WTC11 (cell line): ENCODE results near the gene MRPL28. TPM values are rescaled to one million over a fixed set of nuclear protein-coding genes. Genes with fewer than 3 reads are reported as not detected.

Experiments
- AFF4 ChIP-seq: sonication (generic); formaldehyde crosslinking; IDR thresholded peaks from 2 replicates; pipeline ENCODE4 v1.8.1; 2023; ENCODE audit warnings: mild to moderate bottlenecking, missing genetic modification reagents, borderline replicate concordance
- CDX4 ChIP-seq: fragments of 250-450 bp; sonication (Bioruptor Pico); IDR thresholded peaks from 2 replicates; pipeline ENCODE4 v1.9.0; 2021; ENCODE audit warnings: moderate library complexity, mild to moderate bottlenecking, inconsistent platforms, borderline replicate concordance
- E2F4 ChIP-seq: sonication (generic); formaldehyde crosslinking; IDR thresholded peaks from 2 replicates; pipeline ENCODE4 v1.8.1; 2022; ENCODE audit warnings: low read depth, mild to moderate bottlenecking, moderate library complexity, missing genetic modification reagents, borderline replicate concordance
- ELF4 ChIP-seq: sonication (generic); formaldehyde crosslinking; IDR thresholded peaks from 2 replicates; pipeline ENCODE4 v1.8.1; 2022; ENCODE audit warnings: low read depth, mild to moderate bottlenecking, moderate library complexity, missing genetic modification reagents
- FOXJ3 ChIP-seq: sonication (generic); formaldehyde crosslinking; IDR thresholded peaks from 2 replicates; pipeline ENCODE4 v1.9.0; 2021; ENCODE audit warnings: missing genetic modification reagents, mild to moderate bottlenecking, borderline replicate concordance
- FOXK1 ChIP-seq: sonication (generic); formaldehyde crosslinking; IDR thresholded peaks from 2 replicates; pipeline ENCODE4 v1.8.0; 2022; ENCODE audit warnings: mild to moderate bottlenecking, moderate library complexity, missing genetic modification reagents
- GTF2I ChIP-seq: fragments of 250-450 bp; sonication (Bioruptor Pico); conservative IDR thresholded peaks from 2 replicates; pipeline ENCODE4 v1.4.0; 2021; ENCODE audit warnings: mild to moderate bottlenecking
- JAZF1 ChIP-seq: fragments of 250-450 bp; sonication (Bioruptor Pico); IDR thresholded peaks from 2 replicates; pipeline ENCODE4 v1.9.0; 2021; ENCODE audit warnings: moderate library complexity, mild to moderate bottlenecking, inconsistent platforms
- NFATC4 ChIP-seq: fragments of 250-450 bp; sonication (Bioruptor Pico); IDR thresholded peaks from 2 replicates; pipeline ENCODE4 v1.9.0; 2021; ENCODE audit warnings: mild to moderate bottlenecking
- RELA ChIP-seq: sonication (generic); formaldehyde crosslinking; IDR thresholded peaks from 2 replicates; pipeline ENCODE4 v1.8.1; 2022; ENCODE audit warnings: missing genetic modification reagents, mild to moderate bottlenecking, borderline replicate concordance
- RORB ChIP-seq: fragments of 250-450 bp; sonication (Bioruptor Pico); IDR thresholded peaks from 2 replicates; pipeline ENCODE4 v1.9.0; 2021; ENCODE audit warnings: mild to moderate bottlenecking
- TP53 ChIP-seq: sonication (generic); formaldehyde crosslinking; IDR thresholded peaks from 2 replicates; pipeline ENCODE4 v1.8.1; 2023; ENCODE audit warnings: mild to moderate bottlenecking, missing genetic modification reagents
- ZNF232 ChIP-seq: sonication (generic); formaldehyde crosslinking; IDR thresholded peaks from 2 replicates; pipeline ENCODE4 v1.8.0; 2022; ENCODE audit warnings: mild to moderate bottlenecking, missing genetic modification reagents
- ZNF263 ChIP-seq: sonication (generic); formaldehyde crosslinking; IDR thresholded peaks from 2 replicates; pipeline ENCODE4 v1.8.1; 2022; ENCODE audit warnings: low read depth, mild to moderate bottlenecking, moderate library complexity, missing genetic modification reagents
- ZNF281 ChIP-seq: sonication (generic); formaldehyde crosslinking; IDR thresholded peaks from 2 replicates; pipeline ENCODE4 v1.8.0; 2023; ENCODE audit warnings: mild to moderate bottlenecking, missing genetic modification reagents
- ZNF423 ChIP-seq: fragments of 250-450 bp; sonication (Bioruptor Pico); IDR thresholded peaks from 2 replicates; pipeline ENCODE4 v2.1.2; 2022; ENCODE audit warnings: mild to moderate bottlenecking, moderate library complexity
- total RNA-seq: library from RNA; stranded (reverse); gene quantifications from 3 replicates; pipeline ENCODE4 v1.2.3, GENCODE V29; 2021
- TF ChIP-seq, protein P1 (sequence below): fragments of 250-450 bp; sonication (Bioruptor Pico); IDR thresholded peaks from 2 replicates; pipeline ENCODE4 v1.9.0; 2021; ENCODE audit warnings: mild to moderate bottlenecking, borderline replicate concordance
- TF ChIP-seq, protein P2 (sequence below): sonication (generic); formaldehyde crosslinking; IDR thresholded peaks from 2 replicates; pipeline ENCODE4 v1.8.0; 2023; ENCODE audit warnings: missing genetic modification reagents, mild to moderate bottlenecking, borderline replicate concordance
- TF ChIP-seq, protein P3 (sequence below): sonication (generic); formaldehyde crosslinking; IDR thresholded peaks from 2 replicates; pipeline ENCODE4 v1.8.1; 2023; ENCODE audit warnings: mild to moderate bottlenecking, missing genetic modification reagents

MRPL28 gene
- total RNA-seq, 1 experiment from 2014 or later: 119 TPM

DNA sequence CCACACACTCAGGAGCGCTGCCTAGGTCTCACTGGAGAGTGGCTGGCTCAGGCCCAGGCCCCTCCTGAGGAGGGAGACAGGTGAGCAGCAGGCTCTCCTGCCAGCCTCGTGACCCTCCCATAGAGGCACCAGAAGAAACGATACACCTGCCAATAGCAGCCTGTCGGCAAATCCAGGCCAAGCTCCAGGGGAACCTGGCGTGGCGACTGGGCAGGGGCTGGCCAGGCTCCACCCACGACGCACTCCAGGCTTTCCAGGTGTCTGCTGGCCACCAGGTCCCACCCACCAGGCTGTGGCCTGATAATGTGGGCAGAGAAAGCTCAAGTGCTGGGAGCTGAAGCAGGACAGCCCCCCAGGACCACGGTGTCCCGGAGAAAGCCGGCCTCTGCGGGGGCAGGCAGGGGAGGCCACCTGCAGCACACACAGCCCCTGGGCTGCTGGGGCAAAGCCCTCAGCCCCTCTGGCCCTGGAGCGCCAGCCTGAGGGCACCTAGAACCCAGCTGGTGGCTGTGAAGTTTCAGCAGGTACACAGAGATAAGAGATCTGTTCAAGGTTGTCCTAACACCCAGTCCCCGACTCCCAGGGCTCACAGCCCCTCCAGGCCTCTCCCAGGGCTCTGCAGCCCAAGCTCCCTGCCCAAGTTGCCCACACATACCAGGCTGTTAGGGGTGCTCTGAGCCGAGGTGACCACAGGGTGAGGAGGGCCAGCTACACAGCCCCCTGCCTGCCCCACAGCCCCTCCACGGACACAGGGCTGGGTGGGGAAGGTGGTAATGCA is 9.0 kb upstream of the MRPL28 start (continued):
- TF ChIP-seq ZNF281 (CRISPR knock-in tag): no peak
- no peak for TF ChIP-seq RELA (CRISPR knock-in tag)
- TF ChIP-seq, protein P1, sequence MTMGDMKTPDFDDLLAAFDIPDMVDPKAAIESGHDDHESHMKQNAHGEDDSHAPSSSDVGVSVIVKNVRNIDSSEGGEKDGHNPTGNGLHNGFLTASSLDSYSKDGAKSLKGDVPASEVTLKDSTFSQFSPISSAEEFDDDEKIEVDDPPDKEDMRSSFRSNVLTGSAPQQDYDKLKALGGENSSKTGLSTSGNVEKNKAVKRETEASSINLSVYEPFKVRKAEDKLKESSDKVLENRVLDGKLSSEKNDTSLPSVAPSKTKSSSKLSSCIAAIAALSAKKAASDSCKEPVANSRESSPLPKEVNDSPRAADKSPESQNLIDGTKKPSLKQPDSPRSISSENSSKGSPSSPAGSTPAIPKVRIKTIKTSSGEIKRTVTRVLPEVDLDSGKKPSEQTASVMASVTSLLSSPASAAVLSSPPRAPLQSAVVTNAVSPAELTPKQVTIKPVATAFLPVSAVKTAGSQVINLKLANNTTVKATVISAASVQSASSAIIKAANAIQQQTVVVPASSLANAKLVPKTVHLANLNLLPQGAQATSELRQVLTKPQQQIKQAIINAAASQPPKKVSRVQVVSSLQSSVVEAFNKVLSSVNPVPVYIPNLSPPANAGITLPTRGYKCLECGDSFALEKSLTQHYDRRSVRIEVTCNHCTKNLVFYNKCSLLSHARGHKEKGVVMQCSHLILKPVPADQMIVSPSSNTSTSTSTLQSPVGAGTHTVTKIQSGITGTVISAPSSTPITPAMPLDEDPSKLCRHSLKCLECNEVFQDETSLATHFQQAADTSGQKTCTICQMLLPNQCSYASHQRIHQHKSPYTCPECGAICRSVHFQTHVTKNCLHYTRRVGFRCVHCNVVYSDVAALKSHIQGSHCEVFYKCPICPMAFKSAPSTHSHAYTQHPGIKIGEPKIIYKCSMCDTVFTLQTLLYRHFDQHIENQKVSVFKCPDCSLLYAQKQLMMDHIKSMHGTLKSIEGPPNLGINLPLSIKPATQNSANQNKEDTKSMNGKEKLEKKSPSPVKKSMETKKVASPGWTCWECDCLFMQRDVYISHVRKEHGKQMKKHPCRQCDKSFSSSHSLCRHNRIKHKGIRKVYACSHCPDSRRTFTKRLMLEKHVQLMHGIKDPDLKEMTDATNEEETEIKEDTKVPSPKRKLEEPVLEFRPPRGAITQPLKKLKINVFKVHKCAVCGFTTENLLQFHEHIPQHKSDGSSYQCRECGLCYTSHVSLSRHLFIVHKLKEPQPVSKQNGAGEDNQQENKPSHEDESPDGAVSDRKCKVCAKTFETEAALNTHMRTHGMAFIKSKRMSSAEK: no peak
- no peak for TF ChIP-seq ZNF263 (CRISPR knock-in tag)
- TF ChIP-seq FOXK1 (CRISPR knock-in tag): 0 out of 2 replicates have a peak, but pooled peaks have one; percentile 13
- TF ChIP-seq FOXJ3 (CRISPR knock-in tag): no peak
- no peak for TF ChIP-seq E2F4
- TF ChIP-seq ZNF423 (CRISPR knock-in tag): no peak
- TF ChIP-seq NFATC4: no peak
- TF ChIP-seq, protein P2, sequence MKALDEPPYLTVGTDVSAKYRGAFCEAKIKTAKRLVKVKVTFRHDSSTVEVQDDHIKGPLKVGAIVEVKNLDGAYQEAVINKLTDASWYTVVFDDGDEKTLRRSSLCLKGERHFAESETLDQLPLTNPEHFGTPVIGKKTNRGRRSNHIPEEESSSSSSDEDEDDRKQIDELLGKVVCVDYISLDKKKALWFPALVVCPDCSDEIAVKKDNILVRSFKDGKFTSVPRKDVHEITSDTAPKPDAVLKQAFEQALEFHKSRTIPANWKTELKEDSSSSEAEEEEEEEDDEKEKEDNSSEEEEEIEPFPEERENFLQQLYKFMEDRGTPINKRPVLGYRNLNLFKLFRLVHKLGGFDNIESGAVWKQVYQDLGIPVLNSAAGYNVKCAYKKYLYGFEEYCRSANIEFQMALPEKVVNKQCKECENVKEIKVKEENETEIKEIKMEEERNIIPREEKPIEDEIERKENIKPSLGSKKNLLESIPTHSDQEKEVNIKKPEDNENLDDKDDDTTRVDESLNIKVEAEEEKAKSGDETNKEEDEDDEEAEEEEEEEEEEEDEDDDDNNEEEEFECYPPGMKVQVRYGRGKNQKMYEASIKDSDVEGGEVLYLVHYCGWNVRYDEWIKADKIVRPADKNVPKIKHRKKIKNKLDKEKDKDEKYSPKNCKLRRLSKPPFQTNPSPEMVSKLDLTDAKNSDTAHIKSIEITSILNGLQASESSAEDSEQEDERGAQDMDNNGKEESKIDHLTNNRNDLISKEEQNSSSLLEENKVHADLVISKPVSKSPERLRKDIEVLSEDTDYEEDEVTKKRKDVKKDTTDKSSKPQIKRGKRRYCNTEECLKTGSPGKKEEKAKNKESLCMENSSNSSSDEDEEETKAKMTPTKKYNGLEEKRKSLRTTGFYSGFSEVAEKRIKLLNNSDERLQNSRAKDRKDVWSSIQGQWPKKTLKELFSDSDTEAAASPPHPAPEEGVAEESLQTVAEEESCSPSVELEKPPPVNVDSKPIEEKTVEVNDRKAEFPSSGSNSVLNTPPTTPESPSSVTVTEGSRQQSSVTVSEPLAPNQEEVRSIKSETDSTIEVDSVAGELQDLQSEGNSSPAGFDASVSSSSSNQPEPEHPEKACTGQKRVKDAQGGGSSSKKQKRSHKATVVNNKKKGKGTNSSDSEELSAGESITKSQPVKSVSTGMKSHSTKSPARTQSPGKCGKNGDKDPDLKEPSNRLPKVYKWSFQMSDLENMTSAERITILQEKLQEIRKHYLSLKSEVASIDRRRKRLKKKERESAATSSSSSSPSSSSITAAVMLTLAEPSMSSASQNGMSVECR: no peak
- TF ChIP-seq RORB (CRISPR knock-in tag): no peak
- TF ChIP-seq ZNF232 (CRISPR knock-in tag): no peak
- TF ChIP-seq ELF4 (CRISPR knock-in tag): no peak
- TF ChIP-seq TP53 (CRISPR knock-in tag): no peak
- no peak for TF ChIP-seq CDX4 (CRISPR knock-in tag)
- no peak for TF ChIP-seq AFF4 (CRISPR knock-in tag)
- no peak for TF ChIP-seq GTF2I (CRISPR knock-in tag)
- TF ChIP-seq JAZF1 (CRISPR knock-in tag): no peak
- TF ChIP-seq, protein P3, sequence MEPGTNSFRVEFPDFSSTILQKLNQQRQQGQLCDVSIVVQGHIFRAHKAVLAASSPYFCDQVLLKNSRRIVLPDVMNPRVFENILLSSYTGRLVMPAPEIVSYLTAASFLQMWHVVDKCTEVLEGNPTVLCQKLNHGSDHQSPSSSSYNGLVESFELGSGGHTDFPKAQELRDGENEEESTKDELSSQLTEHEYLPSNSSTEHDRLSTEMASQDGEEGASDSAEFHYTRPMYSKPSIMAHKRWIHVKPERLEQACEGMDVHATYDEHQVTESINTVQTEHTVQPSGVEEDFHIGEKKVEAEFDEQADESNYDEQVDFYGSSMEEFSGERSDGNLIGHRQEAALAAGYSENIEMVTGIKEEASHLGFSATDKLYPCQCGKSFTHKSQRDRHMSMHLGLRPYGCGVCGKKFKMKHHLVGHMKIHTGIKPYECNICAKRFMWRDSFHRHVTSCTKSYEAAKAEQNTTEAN (CRISPR knock-in tag): no peak
